IMR-90 (cell line): ENCODE results near the gene EIF3I. TPM values are rescaled to one million over a fixed set of nuclear protein-coding genes. Genes with fewer than 3 reads are reported as not detected.
A peak's percentile ranks its signal among the peaks of the same experiment; 100 is the strongest.

ENCODE experiments used
- ATAC-seq: fragments of 200-7000 bp; cut with Tn5 transposase; 2 replicates; pipeline ENCODE4 v1.9.1; 2020; ENCODE audit warnings: low read depth, mild to moderate bottlenecking, moderate library complexity
- BruUV-seq: library from RNA; stranded (reverse); fragments of 400-500 nt; replicated peaks from 2 replicates; lab custom pipeline; 2021; lab: Mats Ljungman, UMichigan
- CTCF ChIA-PET: fragments of 300-600 bp; formaldehyde crosslinking; extraction: SDS; loops from one replicate; lab custom pipeline; 2021; ENCODE audit warnings: antibody characterized with exemption; lab: Yijun Ruan, JAX
- POLR2A ChIA-PET: fragments of 300-600 bp; sonication (Branson Sonifier 250); formaldehyde crosslinking; loops from one replicate; lab custom pipeline; 2022; ENCODE audit warnings: antibody characterized with exemption; ENCODE audit not compliant: unreplicated experiment; lab: Charles Lee
- DNase-seq: peaks from one replicate; pipeline ENCODE4 v3.0.0; 2013
- H2AFZ ChIP-seq: replicated peaks from 2 replicates; pipeline ENCODE3; 2013; ENCODE audit warnings: low read length, mild to moderate bottlenecking; ENCODE audit not compliant: poor library complexity
- H2AK5ac ChIP-seq: 2 replicates; pipeline ENCODE4 v1.6.1; 2013; ENCODE audit warnings: low read depth, low read length, inconsistent platforms
- H2AK9ac ChIP-seq: replicated peaks from 2 replicates; pipeline ENCODE3; 2013; ENCODE audit warnings: mild to moderate bottlenecking, low read depth, low read length, moderate library complexity; ENCODE audit not compliant: poor library complexity
- H2BK120ac ChIP-seq: 2 replicates; pipeline ENCODE4 v1.6.1; 2013; ENCODE audit warnings: low read depth, low read length, inconsistent platforms
- H2BK15ac ChIP-seq: 3 replicates; pipeline ENCODE4 v1.6.1; 2013; ENCODE audit warnings: low read depth, low read length, inconsistent platforms
- H2BK20ac ChIP-seq: 2 replicates; pipeline ENCODE4 v1.6.1; 2013; ENCODE audit warnings: low read depth, mild to moderate bottlenecking, inconsistent platforms, low read length, moderate library complexity
- H2BK5ac ChIP-seq: 2 replicates; pipeline ENCODE4 v1.6.1; 2013; ENCODE audit warnings: mild to moderate bottlenecking, low read depth, low read length, inconsistent platforms; ENCODE audit not compliant: poor library complexity, severe bottlenecking
- H3K14ac ChIP-seq: replicated peaks from 2 replicates; pipeline ENCODE4 v1.6.1; 2013; ENCODE audit warnings: low read depth, low read length, inconsistent platforms
- H3K18ac ChIP-seq: 2 replicates; pipeline ENCODE4 v1.6.1; 2013; ENCODE audit warnings: low read depth, low read length, control low read depth
- H3K23ac ChIP-seq: 2 replicates; pipeline ENCODE4 v1.6.1; 2013; ENCODE audit warnings: low read depth, low read length, inconsistent platforms
- H3K27ac ChIP-seq: 2 replicates; pipeline ENCODE4 v1.5.1; 2013; ENCODE audit warnings: mild to moderate bottlenecking, control low read depth, low read length; ENCODE audit not compliant: insufficient read depth
- H3K27me3 ChIP-seq: 2 replicates; pipeline ENCODE4 v1.6.1; 2013; ENCODE audit warnings: low read length; ENCODE audit not compliant: control insufficient read depth, insufficient read depth
- H3K36me3 ChIP-seq: 2 replicates; pipeline ENCODE4 v1.6.1; 2013; ENCODE audit warnings: low read length, mixed read lengths; ENCODE audit not compliant: control insufficient read depth, insufficient read depth
- H3K4ac ChIP-seq: 2 replicates; pipeline ENCODE4 v1.6.1; 2013; ENCODE audit warnings: low read depth, low read length, inconsistent platforms
- H3K4me1 ChIP-seq: 2 replicates; pipeline ENCODE4 v1.6.1; 2013; ENCODE audit warnings: low read length, mixed read lengths; ENCODE audit not compliant: control insufficient read depth, insufficient read depth
- H3K4me2 ChIP-seq: 2 replicates; pipeline ENCODE4 v1.6.1; 2013; ENCODE audit warnings: low read depth, mild to moderate bottlenecking, control low read depth, low read length, moderate library complexity
- H3K4me3 ChIP-seq: 2 replicates; pipeline ENCODE4 v1.5.1; 2013; ENCODE audit warnings: low read depth, mild to moderate bottlenecking, control low read depth, low read length, moderate library complexity; ENCODE audit not compliant: insufficient read depth
- H3K56ac ChIP-seq: 2 replicates; pipeline ENCODE4 v1.6.1; 2013; ENCODE audit warnings: low read length, inconsistent platforms; ENCODE audit not compliant: insufficient read depth; ENCODE audit errors: extremely low read depth
- H3K79me1 ChIP-seq, 2 experiments: 2 replicates each; pipeline ENCODE4 v1.6.1; 2013; ENCODE audit warnings: low read length in 2 of 2, inconsistent platforms in 1 of 2, low read depth in 1 of 2
- H3K9ac ChIP-seq: 2 replicates; pipeline ENCODE4 v1.6.1; 2013; ENCODE audit warnings: low read depth, low read length, control low read depth
- H3K9me1 ChIP-seq: 2 replicates; pipeline ENCODE4 v1.6.1; 2013; ENCODE audit warnings: low read length, inconsistent platforms; ENCODE audit not compliant: insufficient read depth
- H3K9me3 ChIP-seq: 2 replicates; pipeline ENCODE4 v1.6.1; 2013; ENCODE audit warnings: low read length; ENCODE audit not compliant: control insufficient read depth, insufficient read depth
- H4K20me1 ChIP-seq: 2 replicates; pipeline ENCODE4 v1.6.1; 2013; ENCODE audit warnings: low read length, inconsistent platforms; ENCODE audit not compliant: insufficient read depth
- H4K5ac ChIP-seq: 2 replicates; pipeline ENCODE4 v1.6.1; 2013; ENCODE audit warnings: mild to moderate bottlenecking, low read depth, low read length, control low read depth
- H4K8ac ChIP-seq, 2 experiments: 2 replicates each; pipeline ENCODE4 v1.6.1; 2013; ENCODE audit warnings: low read depth in 2 of 2, low read length in 2 of 2, control low read depth in 1 of 2, inconsistent platforms in 1 of 2
- H4K91ac ChIP-seq: 2 replicates; pipeline ENCODE4 v1.6.1; 2013; ENCODE audit warnings: low read depth, low read length, inconsistent platforms; ENCODE audit not compliant: insufficient read depth
- BHLHE40 ChIP-seq: fragments of 150-350 bp; IDR thresholded peaks from 2 replicates; pipeline ENCODE4 v1.6.1; 2016; ENCODE audit warnings: mild to moderate bottlenecking, low read depth, low read length
- CEBPB ChIP-seq: IDR thresholded peaks from 2 replicates; pipeline ENCODE4 v1.6.1; 2012; ENCODE audit warnings: low read depth, low read length, improper control_type of control experiment
- FOS ChIP-seq: fragments of 150-350 bp; IDR thresholded peaks from 2 replicates; pipeline ENCODE4 v1.6.1; 2016; ENCODE audit warnings: low read depth, low read length
- MAZ ChIP-seq: IDR thresholded peaks from 2 replicates; pipeline ENCODE4 v1.6.1; 2012; ENCODE audit warnings: low read depth, mild to moderate bottlenecking, low read length, improper control_type of control experiment, moderate library complexity, borderline replicate concordance
- POLR2A ChIP-seq: IDR thresholded peaks from 2 replicates; pipeline ENCODE4 v1.6.1; 2012; ENCODE audit warnings: mild to moderate bottlenecking, low read depth, low read length
- RAD21 ChIP-seq: IDR thresholded peaks from 2 replicates; pipeline ENCODE4 v1.6.1; 2012; ENCODE audit warnings: low read length, improper control_type of control experiment
- RCOR1 ChIP-seq: IDR thresholded peaks from 2 replicates; pipeline ENCODE4 v1.6.1; 2012; ENCODE audit warnings: mild to moderate bottlenecking, low read length, improper control_type of control experiment; ENCODE audit not compliant: insufficient replicate concordance
- RFX5 ChIP-seq: IDR thresholded peaks from 2 replicates; pipeline ENCODE4 v1.8.0; 2012; ENCODE audit warnings: low read depth, mild to moderate bottlenecking, low read length, moderate library complexity
- SMC3 ChIP-seq: fragments of 150-350 bp; IDR thresholded peaks from 2 replicates; pipeline ENCODE4 v1.6.1; 2016; ENCODE audit warnings: low read depth, mild to moderate bottlenecking, antibody characterized with exemption, low read length, moderate library complexity
- WGBS, 2 experiments: methylation state at CpG; one replicate each; pipeline versions ENCODE4 v1.1.5 to v1.1.7; 2013; ENCODE audit warnings: missing lambda C conversion rate in 2 of 2; ENCODE audit not compliant: insufficient read length in 1 of 2; ENCODE audit errors: extremely low coverage in 2 of 2; 5-methylcytosine and 5-hydroxymethylcytosine counted together
- dilution Hi-C: fragments of 300-500 bp; cut with HindIII; formaldehyde crosslinking; loops from one replicate; pipeline ENCODE4 v1.14.3; 2018; ENCODE audit warnings: low sequenced_read_pairs; ENCODE audit not compliant: unreplicated experiment
- in situ Hi-C: fragments of 300-500 bp; cut with MboI; formaldehyde crosslinking; loops from 3 replicates; pipeline ENCODE4 v1.14.3; 2019; ENCODE audit warnings: low sequenced_read_pairs, inconsistent platforms, mixed read lengths
- intact Hi-C: fragments of 100-400 bp; cut with micrococcal nuclease; formaldehyde crosslinking; loops from 2 replicates; pipeline ENCODE4 v1.10.0; 2022
- polyA plus RNA-seq, 3 experiments: library from polyadenylated mRNA; depleted of rRNA; stranded (reverse); fragments of >200 nt; gene quantifications; 2 replicates each; pipeline ENCODE4 v1.2.3, GENCODE V29; 2012; ENCODE audit warnings: low replicate concordance in 1 of 3
- total RNA-seq: library from RNA; depleted of rRNA; stranded (reverse); fragments of >200 nt; gene quantifications from 2 replicates; pipeline ENCODE4 v1.2.3, GENCODE V29; 2012
- TF ChIP-seq, protein P1 (sequence below): conservative IDR thresholded peaks from 2 replicates; pipeline ENCODE4 v1.5.1; 2012; ENCODE audit warnings: mild to moderate bottlenecking, low read depth, low read length, improper control_type of control experiment
- TF ChIP-seq, protein P2 (sequence below): fragments of 150-350 bp; IDR thresholded peaks from 2 replicates; pipeline ENCODE4 v1.6.1; 2016; ENCODE audit warnings: low read depth, mild to moderate bottlenecking, low read length, moderate library complexity, borderline replicate concordance
- TF ChIP-seq, protein P3 (sequence below): fragments of 150-350 bp; IDR thresholded peaks from 2 replicates; pipeline ENCODE4 v1.6.1; 2017; ENCODE audit warnings: mild to moderate bottlenecking, antibody characterized with exemption, low read length, low read depth

Gene EIF3I
- total and polyA plus RNA-seq, 2 of the 4 experiments (the other 2 are of a cell fraction) = 469 to 716 TPM

DNA sequence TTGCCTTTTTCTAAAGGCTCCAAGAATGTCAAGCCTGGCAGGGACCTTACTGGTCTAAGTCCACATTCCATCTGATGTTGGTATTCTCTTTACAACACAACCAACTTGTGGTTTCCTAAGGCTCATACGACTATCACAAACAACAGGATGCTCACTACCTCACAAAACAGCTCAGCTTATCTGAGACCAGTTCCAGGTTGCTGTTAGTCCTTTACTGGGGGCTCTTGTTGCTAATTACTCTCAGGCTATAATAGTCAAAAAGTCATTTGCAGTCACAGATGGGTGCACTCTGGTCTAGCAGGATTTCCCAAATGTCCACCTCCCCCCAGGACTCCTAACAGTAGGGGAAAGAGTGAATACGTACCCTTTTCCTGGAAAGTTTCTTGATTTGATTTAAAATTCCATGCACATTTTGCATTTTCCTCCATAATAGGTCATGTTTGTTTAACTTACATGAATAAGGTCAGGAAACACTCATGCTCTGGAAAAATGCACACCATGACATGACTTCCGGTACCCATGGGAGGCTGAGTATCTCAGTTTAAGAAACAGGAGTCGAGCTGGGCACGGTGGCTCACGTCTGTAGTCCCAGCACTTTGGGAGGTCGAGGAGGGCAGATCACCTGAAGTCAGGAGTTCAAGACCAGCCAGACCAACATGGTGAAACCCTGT lies 44.8 kb downstream of the EIF3I start:
- peak overlapping the region; percentile 65 for H4K5ac ChIP-seq
- H3K56ac ChIP-seq = peak overlapping the region; percentile 83
- peak overlapping the region; percentile 41; the same call in 1 of the 2 replicates for H2AK5ac ChIP-seq
- CTCF ChIA-PET = interaction anchor here (0.6 kb wide), 1 partner anchor 128 kb away, joined by 5 read pairs; no protein-coding TSS in a partner anchor
- peak overlapping the region; percentile 69; the same call in 2 of the 3 replicates for H2BK15ac ChIP-seq
- no peaks in the 10 kb centered on the region for H4K20me1 ChIP-seq
- no peaks in the 10 kb centered on the region for H3K27me3 ChIP-seq
- peak overlapping the region; percentile 73 for H3K4ac ChIP-seq
- ATAC-seq = peak; percentile 84
- H3K9me3 ChIP-seq = no peaks in the 10 kb centered on the region
- peak overlapping the region; percentile 26 to 83 for H4K8ac ChIP-seq
- BruUV-seq = no TSS peak
- H3K4me3 ChIP-seq = no peak overlapping the region
- intact Hi-C loops = no loop called here
- H2BK120ac ChIP-seq = peak overlapping the region; percentile 74
- peak overlapping the region; percentile 76 for H2AFZ ChIP-seq
- peak overlapping the region; percentile 32; the same call in 1 of the 2 replicates for H3K23ac ChIP-seq
- peaks cover 8% of the 10 kb centered on the region for H3K4me1 ChIP-seq
- H3K79me1 ChIP-seq = no peaks in the 10 kb centered on the region
- H3K9me1 ChIP-seq = peaks cover 9% of the 10 kb centered on the region; the same call in 1 of the 2 replicates
- peak overlapping the region; percentile 79 for H2BK20ac ChIP-seq
- in situ Hi-C loops = no loop called here
- H4K91ac ChIP-seq = peak overlapping the region; percentile 67
- peak; percentile 84 for DNase-seq
- POLR2A ChIA-PET = no interaction called here
- peak overlapping the region; percentile 26 for H3K18ac ChIP-seq
- H2AK9ac ChIP-seq = no peak overlapping the region
- dilution Hi-C loops = no loop called here
- 23% methylated on average over 5 of the region's 7 CpGs; no CpG with 5 or more reads in 1 of the 2 experiments for WGBS, 2 experiments
- peak overlapping the region; percentile 44 for H3K4me2 ChIP-seq
- peak overlapping the region; percentile 81 for H3K27ac ChIP-seq
- peak overlapping the region; percentile 24; the same call in 1 of the 2 replicates for H3K9ac ChIP-seq
- TF ChIP-seq, protein P1, sequence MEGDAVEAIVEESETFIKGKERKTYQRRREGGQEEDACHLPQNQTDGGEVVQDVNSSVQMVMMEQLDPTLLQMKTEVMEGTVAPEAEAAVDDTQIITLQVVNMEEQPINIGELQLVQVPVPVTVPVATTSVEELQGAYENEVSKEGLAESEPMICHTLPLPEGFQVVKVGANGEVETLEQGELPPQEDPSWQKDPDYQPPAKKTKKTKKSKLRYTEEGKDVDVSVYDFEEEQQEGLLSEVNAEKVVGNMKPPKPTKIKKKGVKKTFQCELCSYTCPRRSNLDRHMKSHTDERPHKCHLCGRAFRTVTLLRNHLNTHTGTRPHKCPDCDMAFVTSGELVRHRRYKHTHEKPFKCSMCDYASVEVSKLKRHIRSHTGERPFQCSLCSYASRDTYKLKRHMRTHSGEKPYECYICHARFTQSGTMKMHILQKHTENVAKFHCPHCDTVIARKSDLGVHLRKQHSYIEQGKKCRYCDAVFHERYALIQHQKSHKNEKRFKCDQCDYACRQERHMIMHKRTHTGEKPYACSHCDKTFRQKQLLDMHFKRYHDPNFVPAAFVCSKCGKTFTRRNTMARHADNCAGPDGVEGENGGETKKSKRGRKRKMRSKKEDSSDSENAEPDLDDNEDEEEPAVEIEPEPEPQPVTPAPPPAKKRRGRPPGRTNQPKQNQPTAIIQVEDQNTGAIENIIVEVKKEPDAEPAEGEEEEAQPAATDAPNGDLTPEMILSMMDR = no peak
- TF ChIP-seq RCOR1 (no peak), CEBPB (no peak), FOS (no peak), SMC3 (no peak), MAZ (no peak), POLR2A (no peak), RFX5 (no peak), RAD21 (no peak), BHLHE40 (no peak)
- TF ChIP-seq, protein P2, sequence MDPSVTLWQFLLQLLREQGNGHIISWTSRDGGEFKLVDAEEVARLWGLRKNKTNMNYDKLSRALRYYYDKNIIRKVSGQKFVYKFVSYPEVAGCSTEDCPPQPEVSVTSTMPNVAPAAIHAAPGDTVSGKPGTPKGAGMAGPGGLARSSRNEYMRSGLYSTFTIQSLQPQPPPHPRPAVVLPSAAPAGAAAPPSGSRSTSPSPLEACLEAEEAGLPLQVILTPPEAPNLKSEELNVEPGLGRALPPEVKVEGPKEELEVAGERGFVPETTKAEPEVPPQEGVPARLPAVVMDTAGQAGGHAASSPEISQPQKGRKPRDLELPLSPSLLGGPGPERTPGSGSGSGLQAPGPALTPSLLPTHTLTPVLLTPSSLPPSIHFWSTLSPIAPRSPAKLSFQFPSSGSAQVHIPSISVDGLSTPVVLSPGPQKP = no peak
- TF ChIP-seq, protein P3, sequence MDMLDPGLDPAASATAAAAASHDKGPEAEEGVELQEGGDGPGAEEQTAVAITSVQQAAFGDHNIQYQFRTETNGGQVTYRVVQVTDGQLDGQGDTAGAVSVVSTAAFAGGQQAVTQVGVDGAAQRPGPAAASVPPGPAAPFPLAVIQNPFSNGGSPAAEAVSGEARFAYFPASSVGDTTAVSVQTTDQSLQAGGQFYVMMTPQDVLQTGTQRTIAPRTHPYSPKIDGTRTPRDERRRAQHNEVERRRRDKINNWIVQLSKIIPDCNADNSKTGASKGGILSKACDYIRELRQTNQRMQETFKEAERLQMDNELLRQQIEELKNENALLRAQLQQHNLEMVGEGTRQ = no peak
- H3K14ac ChIP-seq = peak overlapping the region; percentile 39
- H2BK5ac ChIP-seq = peak overlapping the region; percentile 71
- no peaks in the 10 kb centered on the region for H3K36me3 ChIP-seq
